ENCODE results near the gene KRTAP5-6. TPM values are rescaled to one million over a fixed set of nuclear protein-coding genes. Genes with fewer than 3 reads are reported as not detected.
"Not testable (repeated sequence)": the region's sequence is repeated elsewhere in the genome, so short reads cannot be mapped to it uniquely, and the experiment has no call there.

KRTAP5-6 gene
- total and polyA plus RNA-seq, 4 experiments from 2014 or later, result not detected

- CTCF ChIA-PET (ENCODE audit: partially characterized antibody), result interaction anchor here (1.3 to 5.2 kb wide), 3 partner anchors 11 to 469 kb away, joined by 5 to 29 read pairs (median 18); no protein-coding TSS in a partner anchor
Measured at GRCh38 chr11:1682225-1682905, 14.6 kb upstream of the KRTAP5-6 start.

GRCh38 chr11:1683216-1683615 lies 13.8 kb upstream of the KRTAP5-6 start:
- DNase-seq; H3K36me3 ChIP-seq (ENCODE audit: insufficient read depth, low read length); H3K9me3 Mint-ChIP-seq; H3K36me3 Mint-ChIP-seq; intact Hi-C loops (cut with micrococcal nuclease); POLR2A ChIA-PET (ENCODE audit: partially characterized antibody); H3K4me3 ChIP-seq (ENCODE audit: low read length in 2 of 2); H3K4me3 Mint-ChIP-seq; H3K4me1 Mint-ChIP-seq; H3K4me1 ChIP-seq (ENCODE audit: insufficient read depth, low read length); H3K27me3 ChIP-seq (ENCODE audit: insufficient read depth, low read length); H3K9me3 ChIP-seq (ENCODE audit: control insufficient read depth in 1 of 2, low read length in 2 of 2); H3K27me3 Mint-ChIP-seq; H3K27ac Mint-ChIP-seq; H3K27ac ChIP-seq (ENCODE audit: low read depth, low read length): not testable (repeated sequence)
- CTCF ChIA-PET (ENCODE audit: partially characterized antibody), result interaction anchor here (1.3 to 5.2 kb wide), 2 partner anchors 10 to 468 kb away, joined by 5 to 29 read pairs; no protein-coding TSS in a partner anchor

More at GRCh38 chr11:1682225-1682905, 14.6 kb upstream of the KRTAP5-6 start:
- Histone ChIP-seq H3K27me3 (ENCODE audit: insufficient read depth, low read length) (no peaks in the 10 kb centered on the region), H3K4me3 (ENCODE audit: low read length in 2 of 2) (no peak overlapping the region), H3K4me1 (ENCODE audit: insufficient read depth, low read length) (no peaks in the 10 kb centered on the region), H3K27ac (ENCODE audit: low read depth, low read length) (no peak overlapping the region), H3K36me3 (ENCODE audit: insufficient read depth, low read length) (no peaks in the 10 kb centered on the region), H3K9me3 (ENCODE audit: control insufficient read depth in 1 of 2, low read length in 2 of 2) (no peaks in the 10 kb centered on the region)
- H3K27me3 Mint-ChIP-seq, result peaks cover 8 to 10% of the 10 kb centered on the region in 2 donors
- POLR2A ChIA-PET (ENCODE audit: partially characterized antibody), result no interaction called here
- H3K4me1 Mint-ChIP-seq, result no peaks in the 10 kb centered on the region
- intact Hi-C loops (cut with micrococcal nuclease), result no loop called here
- DNase-seq, result no peak
- H3K4me3 Mint-ChIP-seq, result no peak overlapping the region
- H3K36me3 Mint-ChIP-seq, result no peaks in the 10 kb centered on the region
- H3K9me3 Mint-ChIP-seq, result no peaks in the 10 kb centered on the region
- H3K27ac Mint-ChIP-seq, result no peak overlapping the region

GRCh38 chr11:1683904-1684572 lies 13.0 kb upstream of the KRTAP5-6 start:
- H3K27me3 Mint-ChIP-seq; H3K36me3 Mint-ChIP-seq; H3K27me3 ChIP-seq (ENCODE audit: insufficient read depth, low read length); H3K36me3 ChIP-seq (ENCODE audit: insufficient read depth, low read length); H3K27ac ChIP-seq (ENCODE audit: low read depth, low read length); POLR2A ChIA-PET (ENCODE audit: partially characterized antibody); H3K4me3 Mint-ChIP-seq; H3K4me1 ChIP-seq (ENCODE audit: insufficient read depth, low read length); H3K4me3 ChIP-seq (ENCODE audit: low read length in 2 of 2); H3K4me1 Mint-ChIP-seq; H3K9me3 Mint-ChIP-seq; intact Hi-C loops (cut with micrococcal nuclease); H3K27ac Mint-ChIP-seq; CTCF ChIA-PET (ENCODE audit: partially characterized antibody); DNase-seq; H3K9me3 ChIP-seq (ENCODE audit: control insufficient read depth in 1 of 2, low read length in 2 of 2): not testable (repeated sequence)

GRCh38 chr11:1684886-1685874 lies 11.8 kb upstream of the KRTAP5-6 start:
- H3K27me3 ChIP-seq (ENCODE audit: insufficient read depth, low read length); H3K4me3 ChIP-seq (ENCODE audit: low read length in 2 of 2); H3K4me3 Mint-ChIP-seq; CTCF ChIA-PET (ENCODE audit: partially characterized antibody); H3K36me3 Mint-ChIP-seq; H3K27me3 Mint-ChIP-seq; H3K9me3 Mint-ChIP-seq; H3K4me1 ChIP-seq (ENCODE audit: insufficient read depth, low read length); POLR2A ChIA-PET (ENCODE audit: partially characterized antibody); H3K27ac ChIP-seq (ENCODE audit: low read depth, low read length); H3K9me3 ChIP-seq (ENCODE audit: control insufficient read depth in 1 of 2, low read length in 2 of 2); H3K4me1 Mint-ChIP-seq; H3K27ac Mint-ChIP-seq; H3K36me3 ChIP-seq (ENCODE audit: insufficient read depth, low read length); DNase-seq; intact Hi-C loops (cut with micrococcal nuclease): not testable (repeated sequence)

GRCh38 chr11:1686220-1686619 lies 10.8 kb upstream of the KRTAP5-6 start:
- H3K27ac ChIP-seq (ENCODE audit: low read depth, low read length); H3K36me3 ChIP-seq (ENCODE audit: insufficient read depth, low read length); H3K36me3 Mint-ChIP-seq; DNase-seq; POLR2A ChIA-PET (ENCODE audit: partially characterized antibody); H3K4me1 ChIP-seq (ENCODE audit: insufficient read depth, low read length); intact Hi-C loops (cut with micrococcal nuclease); H3K4me3 Mint-ChIP-seq; H3K9me3 ChIP-seq (ENCODE audit: control insufficient read depth in 1 of 2, low read length in 2 of 2); H3K9me3 Mint-ChIP-seq; CTCF ChIA-PET (ENCODE audit: partially characterized antibody); H3K27ac Mint-ChIP-seq; H3K4me1 Mint-ChIP-seq; H3K4me3 ChIP-seq (ENCODE audit: low read length in 2 of 2); H3K27me3 ChIP-seq (ENCODE audit: insufficient read depth, low read length): not testable (repeated sequence)
- H3K27me3 Mint-ChIP-seq, result peaks cover 0 to 11% of the 10 kb centered on the region in 2 donors

GRCh38 chr11:1688336-1688947 lies 8.6 kb upstream of the KRTAP5-6 start:
- H3K9me3 ChIP-seq (ENCODE audit: control insufficient read depth in 1 of 2, low read length in 2 of 2); H3K4me1 Mint-ChIP-seq; DNase-seq; CTCF ChIA-PET (ENCODE audit: partially characterized antibody); intact Hi-C loops (cut with micrococcal nuclease); H3K4me1 ChIP-seq (ENCODE audit: insufficient read depth, low read length); H3K4me3 ChIP-seq (ENCODE audit: low read length in 2 of 2); H3K9me3 Mint-ChIP-seq; H3K27me3 ChIP-seq (ENCODE audit: insufficient read depth, low read length); H3K27ac Mint-ChIP-seq; H3K27ac ChIP-seq (ENCODE audit: low read depth, low read length); POLR2A ChIA-PET (ENCODE audit: partially characterized antibody); H3K36me3 ChIP-seq (ENCODE audit: insufficient read depth, low read length); H3K36me3 Mint-ChIP-seq; H3K4me3 Mint-ChIP-seq: not testable (repeated sequence)
- H3K27me3 Mint-ChIP-seq, result peaks cover 2 to 15% of the 10 kb centered on the region in 2 donors
